Body of pancreas (tissue), 4 donors: ENCODE results near the gene BACE1.

Experiments used
- CTCF ChIP-seq, 7 experiments: fragments of 450-650 bp in 4 of 7; fragments of 200-600 bp in 3 of 7; sonication (generic) in 3 of 7; IDR thresholded peaks; one replicate each; pipeline ENCODE4 v1.5.1; 2016 to 2019; ENCODE audit warnings: antibody characterized with exemption in 7 of 7
- POLR2A ChIP-seq, 3 donors: fragments of 450-650 bp; IDR thresholded peaks; one replicate each; pipeline ENCODE4 v1.6.1; 2016; ENCODE audit warnings: antibody characterized with exemption in 3 of 3, mild to moderate bottlenecking in 2 of 3

DNA sequence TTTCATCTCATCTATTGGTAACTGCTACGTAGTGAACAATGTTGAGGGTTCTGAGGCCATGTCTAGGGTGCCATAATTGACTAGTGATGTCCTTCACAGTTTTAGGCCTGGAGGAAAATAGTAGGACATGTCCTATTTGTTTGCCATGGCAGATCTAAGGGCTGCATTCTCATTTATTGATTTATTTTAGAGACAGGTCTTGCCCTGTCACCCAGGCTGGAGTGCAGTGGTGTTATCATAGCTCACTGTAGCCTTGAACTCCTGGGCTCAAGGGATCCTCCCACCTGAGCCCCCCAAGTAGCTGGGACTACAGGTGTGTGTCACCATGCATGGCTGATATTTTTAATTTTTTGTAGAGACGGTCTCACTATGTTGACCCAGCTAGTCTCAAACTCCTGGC lies 16.8 kb upstream of the BACE1 start:
- TF ChIP-seq CTCF (IDR thresholded peaks at IDR 0.05): no peak
- no peak for TF ChIP-seq POLR2A (IDR thresholded peaks at IDR 0.05)
